A549 (cell line): Measurements from ENCODE around the gene CDC14A. TPM values are rescaled to one million over a fixed set of nuclear protein-coding genes. Genes with fewer than 3 reads are reported as not detected.

Experiments
- ATAC-seq, 2 experiments: fragments of 200-7000 bp in 1 of 2; fragments of >200 bp in 1 of 2; cut with Nextera tagmentation in 1 of 2; cut with Tn5 transposase in 1 of 2; 3 replicates each; pipeline versions ENCODE4 v1.8.0 to v1.9.1; 2018 to 2020; ENCODE audit warnings: mild to moderate bottlenecking in 1 of 2, moderate library complexity in 1 of 2
- CTCF ChIA-PET: fragments of 300-600 bp; sonication (Branson Sonifier 250); formaldehyde crosslinking; extraction: SDS; loops from one replicate; lab custom pipeline; 2021; ENCODE audit warnings: antibody characterized with exemption, inconsistent platforms; lab: Yijun Ruan, JAX
- POLR2A ChIA-PET: fragments of 350-600 bp; formaldehyde crosslinking; extraction: SDS; loops from one replicate; lab custom pipeline; 2021; ENCODE audit warnings: antibody characterized with exemption, inconsistent platforms; lab: Yijun Ruan, JAX
- DNase-seq, 2 experiments: peaks; one replicate each; pipeline versions ENCODE4 v3.0.0 to v3.0.0-alpha.2; 2011 to 2016; ENCODE audit warnings: low read depth in 1 of 2, low spot score in 1 of 2
- FAIRE-seq: peaks from 2 replicates; lab custom pipeline; 2011; peaks lifted over from hg19 to GRCh38; lab: Jason Lieb, UNC
- H3K27ac ChIP-seq, 2 experiments: fragments of >200 bp; sonication (Bioruptor Twin); formaldehyde crosslinking; 3 replicates each; pipeline ENCODE4 v1.5.1; 2016 to 2017
- H3K4me1 ChIP-seq: fragments of >200 bp; sonication (Bioruptor Twin); formaldehyde crosslinking; 3 replicates; pipeline ENCODE4 v1.6.1; 2016
- H3K4me2 ChIP-seq: fragments of >200 bp; sonication (Bioruptor Twin); formaldehyde crosslinking; 3 replicates; pipeline ENCODE4 v1.6.1; 2016
- H3K4me3 ChIP-seq: fragments of >200 bp; sonication (Bioruptor Twin); formaldehyde crosslinking; 3 replicates; pipeline ENCODE4 v1.5.1; 2016
- H3K9me3 ChIP-seq: fragments of >200 bp; sonication (Bioruptor Twin); formaldehyde crosslinking; 3 replicates; pipeline ENCODE4 v1.6.1; 2016
- CHD4 ChIP-seq: fragments of 200-600 bp; sonication (generic); IDR thresholded peaks from 2 replicates; pipeline ENCODE4 v1.6.1; 2016; ENCODE audit warnings: antibody characterized with exemption, mild to moderate bottlenecking, borderline replicate concordance
- EHMT2 ChIP-seq: fragments of 200-600 bp; sonication (generic); IDR thresholded peaks from 2 replicates; pipeline ENCODE4 v1.6.1; 2016; ENCODE audit warnings: antibody characterized with exemption, low read depth, mild to moderate bottlenecking, moderate library complexity
- HEYL ChIP-seq: fragments of 250-450 bp; sonication (Bioruptor Pico); IDR thresholded peaks from 2 replicates; pipeline ENCODE4 v1.8.0; 2021; ENCODE audit warnings: mild to moderate bottlenecking, moderate library complexity
- HOXA7 ChIP-seq: fragments of 250-450 bp; sonication (Bioruptor Pico); IDR thresholded peaks from 2 replicates; pipeline ENCODE4 v1.5.0; 2020; ENCODE audit warnings: mild to moderate bottlenecking, moderate library complexity
- HOXB13 ChIP-seq: fragments of 250-450 bp; sonication (Bioruptor Pico); IDR thresholded peaks from 2 replicates; pipeline ENCODE4 v1.5.0; 2020; ENCODE audit warnings: low read depth, mild to moderate bottlenecking, moderate library complexity
- HOXB5 ChIP-seq: fragments of 250-450 bp; sonication (Bioruptor Pico); IDR thresholded peaks from 2 replicates; pipeline ENCODE4 v1.5.0; 2020; ENCODE audit warnings: mild to moderate bottlenecking, moderate library complexity
- JUNB ChIP-seq: fragments of >200 bp; sonication (Bioruptor Twin); formaldehyde crosslinking; IDR thresholded peaks from 2 replicates; pipeline ENCODE4 v1.6.1; 2016
- KDM5A ChIP-seq: fragments of 200-600 bp; sonication (generic); IDR thresholded peaks from 2 replicates; pipeline ENCODE4 v1.6.1; 2016; ENCODE audit warnings: antibody characterized with exemption, mild to moderate bottlenecking
- MAFK ChIP-seq: fragments of 450-650 bp; IDR thresholded peaks from 2 replicates; pipeline ENCODE4 v1.6.1; 2014; ENCODE audit not compliant: partially characterized antibody
- MAX ChIP-seq: IDR thresholded peaks from 2 replicates; pipeline ENCODE4 v1.6.1; 2012
- MAZ ChIP-seq: fragments of 150-350 bp; IDR thresholded peaks from 2 replicates; pipeline ENCODE4 v1.6.1; 2014; ENCODE audit warnings: antibody characterized with exemption, low read depth, low read length, borderline replicate concordance
- PHF8 ChIP-seq: fragments of 200-600 bp; sonication (generic); IDR thresholded peaks from 2 replicates; pipeline ENCODE4 v1.6.1; 2016; ENCODE audit warnings: low read depth, mild to moderate bottlenecking, antibody characterized with exemption, moderate library complexity, borderline replicate concordance
- SREBF2 ChIP-seq: fragments of 450-650 bp; IDR thresholded peaks from 2 replicates; pipeline ENCODE4 v1.6.1; 2014; ENCODE audit warnings: mild to moderate bottlenecking, moderate library complexity
- TP53 ChIP-seq: fragments of 250-450 bp; sonication (Bioruptor Pico); IDR thresholded peaks from 2 replicates; pipeline ENCODE4 v1.5.0; 2021; ENCODE audit warnings: mild to moderate bottlenecking, moderate library complexity
- ZSCAN20 ChIP-seq: fragments of 250-450 bp; sonication (Bioruptor Pico); IDR thresholded peaks from 2 replicates; pipeline ENCODE4 v1.8.0; 2022; ENCODE audit warnings: mild to moderate bottlenecking, moderate library complexity
- WGBS: methylation state at CpG from one replicate; pipeline ENCODE4 v1.1.6; 2017; ENCODE audit errors: missing lambda C conversion rate; 5-methylcytosine and 5-hydroxymethylcytosine counted together
- polyA plus RNA-seq, 4 experiments: library from polyadenylated mRNA; depleted of rRNA in 3 of 4; stranded (reverse); fragments of >200 nt; fragmentation: RNase III in 1 of 4; extraction: RNeasy Plus Mini Kit Qiagen cat#74134 plus additional on column Dnase treatment in 1 of 4; gene quantifications; 2 replicates in 3 of 4; 3 replicates in 1 of 4; pipeline ENCODE4 v1.2.3, GENCODE V29; 2011 to 2017
- TF ChIP-seq, protein P1 (sequence below): IDR thresholded peaks from 2 replicates; pipeline ENCODE4 v1.6.1; 2012; ENCODE audit warnings: low read depth, borderline replicate concordance
- TF ChIP-seq, protein P2 (sequence below): fragments of 200-600 bp; sonication (generic); IDR thresholded peaks from 2 replicates; pipeline ENCODE4 v1.6.1; 2016; ENCODE audit warnings: antibody characterized with exemption, mild to moderate bottlenecking, moderate library complexity
- TF ChIP-seq, protein P3 (sequence below): fragments of >200 bp; sonication (Bioruptor Twin); formaldehyde crosslinking; IDR thresholded peaks from 3 replicates; pipeline ENCODE4 v1.5.1; 2016

Gene CDC14A
- polyA plus RNA-seq, 2 of the 4 experiments (the other 2 are of a cell fraction), result 1.6 to 4.1 TPM

DNA sequence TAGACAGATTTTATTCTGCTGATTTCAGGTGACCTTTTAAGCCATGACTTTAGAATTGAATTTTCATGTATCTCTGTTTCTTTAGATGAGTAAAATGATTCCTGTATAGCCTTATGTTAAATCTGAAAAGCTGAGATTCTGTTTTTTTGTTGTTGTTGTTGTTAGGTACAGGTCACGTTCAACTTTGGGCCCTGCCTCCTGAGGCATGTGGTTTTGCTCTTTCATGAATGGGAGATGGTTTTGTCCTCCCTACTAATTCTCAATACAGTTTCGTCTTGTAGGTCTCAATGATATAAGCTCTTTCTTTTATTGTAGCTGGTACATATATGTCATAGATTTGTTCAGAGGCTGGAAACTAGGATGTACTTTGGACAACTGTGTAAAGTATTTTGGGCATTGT, 79.6 kb downstream of the CDC14A start (continued):
- TF ChIP-seq HOXA7, result no peak
- TF ChIP-seq, protein P1, sequence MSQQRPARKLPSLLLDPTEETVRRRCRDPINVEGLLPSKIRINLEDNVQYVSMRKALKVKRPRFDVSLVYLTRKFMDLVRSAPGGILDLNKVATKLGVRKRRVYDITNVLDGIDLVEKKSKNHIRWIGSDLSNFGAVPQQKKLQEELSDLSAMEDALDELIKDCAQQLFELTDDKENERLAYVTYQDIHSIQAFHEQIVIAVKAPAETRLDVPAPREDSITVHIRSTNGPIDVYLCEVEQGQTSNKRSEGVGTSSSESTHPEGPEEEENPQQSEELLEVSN, result no peak
- TF ChIP-seq MAX, result no peak

- Histone ChIP-seq H3K4me1 (no peaks in the 10 kb centered on the region), H3K9me3 (no peaks in the 10 kb centered on the region), H3K4me2 (no peak overlapping the region), H3K27ac (no peak overlapping the region), H3K4me3 (no peak overlapping the region)
- ChIA-PET POLR2A (no interaction called here), CTCF (no interaction called here)
- FAIRE-seq (no peak), DNase-seq (no peak), ATAC-seq (no peak)
- 68% methylated on average over 1 of the region's 1 CpG for WGBS
- TF ChIP-seq JUNB (no peak), HOXB5 (CRISPR knock-in tag) (no peak), EHMT2 (no peak), KDM5A (no peak), MAX (no peak), MAZ (no peak), PHF8 (no peak)
- TF ChIP-seq, protein P2, sequence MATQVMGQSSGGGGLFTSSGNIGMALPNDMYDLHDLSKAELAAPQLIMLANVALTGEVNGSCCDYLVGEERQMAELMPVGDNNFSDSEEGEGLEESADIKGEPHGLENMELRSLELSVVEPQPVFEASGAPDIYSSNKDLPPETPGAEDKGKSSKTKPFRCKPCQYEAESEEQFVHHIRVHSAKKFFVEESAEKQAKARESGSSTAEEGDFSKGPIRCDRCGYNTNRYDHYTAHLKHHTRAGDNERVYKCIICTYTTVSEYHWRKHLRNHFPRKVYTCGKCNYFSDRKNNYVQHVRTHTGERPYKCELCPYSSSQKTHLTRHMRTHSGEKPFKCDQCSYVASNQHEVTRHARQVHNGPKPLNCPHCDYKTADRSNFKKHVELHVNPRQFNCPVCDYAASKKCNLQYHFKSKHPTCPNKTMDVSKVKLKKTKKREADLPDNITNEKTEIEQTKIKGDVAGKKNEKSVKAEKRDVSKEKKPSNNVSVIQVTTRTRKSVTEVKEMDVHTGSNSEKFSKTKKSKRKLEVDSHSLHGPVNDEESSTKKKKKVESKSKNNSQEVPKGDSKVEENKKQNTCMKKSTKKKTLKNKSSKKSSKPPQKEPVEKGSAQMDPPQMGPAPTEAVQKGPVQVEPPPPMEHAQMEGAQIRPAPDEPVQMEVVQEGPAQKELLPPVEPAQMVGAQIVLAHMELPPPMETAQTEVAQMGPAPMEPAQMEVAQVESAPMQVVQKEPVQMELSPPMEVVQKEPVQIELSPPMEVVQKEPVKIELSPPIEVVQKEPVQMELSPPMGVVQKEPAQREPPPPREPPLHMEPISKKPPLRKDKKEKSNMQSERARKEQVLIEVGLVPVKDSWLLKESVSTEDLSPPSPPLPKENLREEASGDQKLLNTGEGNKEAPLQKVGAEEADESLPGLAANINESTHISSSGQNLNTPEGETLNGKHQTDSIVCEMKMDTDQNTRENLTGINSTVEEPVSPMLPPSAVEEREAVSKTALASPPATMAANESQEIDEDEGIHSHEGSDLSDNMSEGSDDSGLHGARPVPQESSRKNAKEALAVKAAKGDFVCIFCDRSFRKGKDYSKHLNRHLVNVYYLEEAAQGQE, result no peak
Observed at GRCh38 chr1:100433563-100433962, 81.3 kb downstream of the CDC14A start.

DNA sequence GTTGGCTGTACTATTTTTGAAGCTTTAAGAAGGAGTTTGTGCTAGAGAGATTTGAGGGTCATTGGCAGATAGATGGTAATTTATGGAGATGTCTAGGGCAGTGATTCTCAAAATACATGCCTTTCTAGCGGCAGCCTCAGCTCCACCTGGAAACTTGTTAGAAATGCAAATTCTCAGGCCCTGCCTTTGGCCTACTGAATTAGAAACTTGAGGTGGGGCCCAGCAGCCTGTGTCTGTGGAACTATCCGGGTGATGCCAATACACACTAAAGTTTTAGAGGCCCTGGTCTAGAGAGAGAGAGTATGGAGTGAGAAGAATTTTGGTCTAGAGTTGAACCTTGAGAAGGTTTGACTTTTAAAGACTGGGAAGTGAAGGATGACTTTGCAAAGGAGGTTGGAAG, 82.5 kb downstream of the CDC14A start:
- H3K4me1 ChIP-seq, result no peaks in the 10 kb centered on the region
- ATAC-seq (no peak), FAIRE-seq (no peak), DNase-seq (no peak)
- WGBS, result 93% methylated on average over 2 of the region's 2 CpGs
- no peaks in the 10 kb centered on the region for H3K9me3 ChIP-seq
- no peak overlapping the region for H3K27ac ChIP-seq
- ChIA-PET CTCF (no interaction called here), POLR2A (no interaction called here)
- no peak for TF ChIP-seq TP53
- no peak for TF ChIP-seq CHD4
- no peak for TF ChIP-seq SREBF2
- no peak for TF ChIP-seq MAFK
- TF ChIP-seq, protein P3, sequence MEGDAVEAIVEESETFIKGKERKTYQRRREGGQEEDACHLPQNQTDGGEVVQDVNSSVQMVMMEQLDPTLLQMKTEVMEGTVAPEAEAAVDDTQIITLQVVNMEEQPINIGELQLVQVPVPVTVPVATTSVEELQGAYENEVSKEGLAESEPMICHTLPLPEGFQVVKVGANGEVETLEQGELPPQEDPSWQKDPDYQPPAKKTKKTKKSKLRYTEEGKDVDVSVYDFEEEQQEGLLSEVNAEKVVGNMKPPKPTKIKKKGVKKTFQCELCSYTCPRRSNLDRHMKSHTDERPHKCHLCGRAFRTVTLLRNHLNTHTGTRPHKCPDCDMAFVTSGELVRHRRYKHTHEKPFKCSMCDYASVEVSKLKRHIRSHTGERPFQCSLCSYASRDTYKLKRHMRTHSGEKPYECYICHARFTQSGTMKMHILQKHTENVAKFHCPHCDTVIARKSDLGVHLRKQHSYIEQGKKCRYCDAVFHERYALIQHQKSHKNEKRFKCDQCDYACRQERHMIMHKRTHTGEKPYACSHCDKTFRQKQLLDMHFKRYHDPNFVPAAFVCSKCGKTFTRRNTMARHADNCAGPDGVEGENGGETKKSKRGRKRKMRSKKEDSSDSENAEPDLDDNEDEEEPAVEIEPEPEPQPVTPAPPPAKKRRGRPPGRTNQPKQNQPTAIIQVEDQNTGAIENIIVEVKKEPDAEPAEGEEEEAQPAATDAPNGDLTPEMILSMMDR, result no peak
- no peak for TF ChIP-seq HOXB13
- TF ChIP-seq HEYL (CRISPR knock-in tag), result no peak
- TF ChIP-seq ZSCAN20, result no peak
- no peak overlapping the region for H3K4me2 ChIP-seq
- H3K4me3 ChIP-seq, result no peak overlapping the region
